GM19452 (cell line): Measurements from ENCODE around the gene GPR61.
A peak's percentile ranks its signal among the peaks of the same experiment; 100 is the strongest.

ENCODE experiments used
- ATAC-seq: cut with Tn5 transposase; IDR thresholded peaks from one replicate; pipeline ENCODE4 v1.9.1; 2021; ENCODE audit not compliant: unreplicated experiment

The GPR61 gene

DNA sequence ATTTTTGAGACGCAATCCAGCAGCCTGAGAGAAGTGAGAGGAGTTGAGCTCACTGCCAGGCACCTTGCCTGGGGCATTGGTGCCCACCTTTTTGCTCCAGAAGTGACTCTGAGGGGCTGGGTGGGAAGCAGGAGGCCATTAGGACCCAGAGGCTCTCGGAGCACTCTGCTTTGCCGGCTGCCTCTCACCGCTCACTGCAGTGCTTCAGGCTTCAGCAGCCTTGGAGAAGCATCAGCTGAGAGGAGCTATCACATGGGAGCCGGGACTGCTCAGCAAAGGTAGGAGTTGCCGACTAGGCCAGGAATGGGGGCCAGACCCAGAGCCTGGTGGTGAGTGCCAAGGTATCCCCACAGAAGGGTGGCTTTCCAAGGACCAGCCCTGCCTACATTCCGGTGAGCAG lies at the start of gene GPR61:
GPR61 (plus strand) TSS at position 197 of the 400 bp plus-strand sequence. CDS start 3,151 bp downstream, outside the sequence.
- no peak for ATAC-seq

DNA sequence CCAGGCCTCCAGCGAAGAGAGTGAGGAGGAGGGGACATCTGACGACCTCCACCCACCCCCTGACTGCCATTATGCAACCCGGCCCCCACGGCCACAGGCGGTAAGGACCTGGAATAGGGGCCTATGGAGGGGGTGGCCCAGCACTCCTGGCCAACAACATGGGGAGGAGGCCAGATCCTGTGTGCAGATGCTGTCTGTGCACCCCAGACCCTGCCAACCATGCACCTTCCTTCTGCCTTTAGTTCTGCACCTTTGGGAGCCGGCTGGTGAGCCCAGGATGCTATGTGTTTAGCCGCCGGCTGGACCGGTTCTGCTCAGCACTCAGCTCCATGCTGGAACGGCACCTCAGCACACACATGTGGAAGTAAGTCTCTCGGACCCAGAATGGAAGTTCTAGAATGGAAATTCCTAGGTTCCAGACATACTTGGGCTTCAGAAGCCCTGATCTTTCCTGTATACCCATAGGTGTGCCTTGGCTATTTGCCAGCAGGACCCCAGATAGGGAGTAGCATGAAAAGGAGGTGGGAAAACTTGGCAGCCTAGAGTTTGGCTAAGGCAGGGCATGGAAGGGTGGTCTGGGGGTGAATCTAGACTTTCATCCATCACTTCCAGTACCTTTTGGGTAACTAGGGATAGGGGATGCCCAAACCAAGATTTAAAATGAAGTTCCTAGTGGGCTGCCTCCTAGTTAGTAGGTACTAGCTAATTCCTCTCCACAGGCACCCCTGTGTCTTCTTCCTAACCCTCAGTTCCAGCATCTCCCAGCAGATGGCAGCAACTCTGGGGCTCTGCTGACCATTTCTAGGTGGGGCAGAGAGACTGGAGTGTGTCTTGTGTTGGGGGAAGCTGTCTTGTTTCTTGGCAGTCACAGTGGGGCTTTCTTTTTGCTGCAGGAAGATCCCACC lies 49.4 kb upstream of the GPR61 start:
- no peak for ATAC-seq

DNA sequence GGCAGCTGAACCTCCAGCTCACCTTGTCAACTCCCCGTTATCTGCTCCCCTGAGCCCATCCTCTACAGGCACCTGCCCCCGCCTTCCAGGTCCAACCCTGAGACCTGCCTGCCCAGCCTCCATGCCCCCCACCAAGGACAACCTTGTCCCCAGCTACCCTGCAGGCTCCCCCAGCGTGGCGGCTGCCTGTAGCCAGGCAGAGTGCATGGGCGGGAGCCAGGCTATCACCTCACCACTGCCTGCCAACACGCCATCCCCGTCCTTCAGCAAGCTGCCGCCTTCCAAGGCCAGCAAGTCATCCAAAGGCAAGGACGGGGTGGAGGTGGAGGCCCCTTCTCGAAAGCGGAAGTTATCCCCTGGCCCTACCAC lies 48.8 kb upstream of the GPR61 start:
- no peak for ATAC-seq

DNA sequence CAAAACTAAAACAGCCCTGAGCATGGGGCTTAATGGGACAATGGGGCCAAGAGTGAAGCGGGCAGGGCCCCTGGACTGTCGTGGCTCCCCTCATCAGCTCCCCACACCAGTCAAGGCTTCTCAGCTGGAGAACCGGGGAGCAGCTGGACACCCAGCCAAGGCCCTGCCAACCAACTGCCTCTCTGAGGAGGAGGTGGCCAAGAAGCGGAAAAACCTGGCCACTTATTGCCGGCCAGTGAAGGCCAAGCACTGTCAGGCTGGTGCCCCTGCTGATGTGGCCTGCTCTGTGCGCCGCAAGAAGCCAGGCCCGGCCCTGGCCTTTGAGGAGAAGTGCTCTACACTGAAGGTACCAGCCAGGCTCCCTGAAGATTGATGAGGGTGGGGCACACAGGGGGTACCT lies 48.3 kb upstream of the GPR61 start:
- no peak for ATAC-seq

- ATAC-seq, result no peak
These were observed 46.9 kb upstream of the GPR61 start for GRCh38 chr1:109492779-109493178.

- ATAC-seq, result no peak
These were observed 46.4 kb upstream of the GPR61 start for GRCh38 chr1:109493227-109493626.

- ATAC-seq, result peak; percentile 86
These were observed 45.7 kb upstream of the GPR61 start, which contains the start of gene CYB561D1 for GRCh38 chr1:109493805-109494539. Gene CYB561D1, plus strand, starts transcription at chr1:109494094. Its CDS starts 46 bp downstream, at chr1:109494140.

GRCh38 chr1:109495738-109496137 lies 43.9 kb upstream of the GPR61 start:
- no peak for ATAC-seq

- ATAC-seq, result no peak
These were observed 42.1 kb upstream of the GPR61 start for GRCh38 chr1:109497449-109498160.

- no peak for ATAC-seq
These were observed 41.4 kb upstream of the GPR61 start for GRCh38 chr1:109498161-109498801.

- no peak for ATAC-seq
These were observed 40.6 kb upstream of the GPR61 start for GRCh38 chr1:109499081-109499480.

DNA sequence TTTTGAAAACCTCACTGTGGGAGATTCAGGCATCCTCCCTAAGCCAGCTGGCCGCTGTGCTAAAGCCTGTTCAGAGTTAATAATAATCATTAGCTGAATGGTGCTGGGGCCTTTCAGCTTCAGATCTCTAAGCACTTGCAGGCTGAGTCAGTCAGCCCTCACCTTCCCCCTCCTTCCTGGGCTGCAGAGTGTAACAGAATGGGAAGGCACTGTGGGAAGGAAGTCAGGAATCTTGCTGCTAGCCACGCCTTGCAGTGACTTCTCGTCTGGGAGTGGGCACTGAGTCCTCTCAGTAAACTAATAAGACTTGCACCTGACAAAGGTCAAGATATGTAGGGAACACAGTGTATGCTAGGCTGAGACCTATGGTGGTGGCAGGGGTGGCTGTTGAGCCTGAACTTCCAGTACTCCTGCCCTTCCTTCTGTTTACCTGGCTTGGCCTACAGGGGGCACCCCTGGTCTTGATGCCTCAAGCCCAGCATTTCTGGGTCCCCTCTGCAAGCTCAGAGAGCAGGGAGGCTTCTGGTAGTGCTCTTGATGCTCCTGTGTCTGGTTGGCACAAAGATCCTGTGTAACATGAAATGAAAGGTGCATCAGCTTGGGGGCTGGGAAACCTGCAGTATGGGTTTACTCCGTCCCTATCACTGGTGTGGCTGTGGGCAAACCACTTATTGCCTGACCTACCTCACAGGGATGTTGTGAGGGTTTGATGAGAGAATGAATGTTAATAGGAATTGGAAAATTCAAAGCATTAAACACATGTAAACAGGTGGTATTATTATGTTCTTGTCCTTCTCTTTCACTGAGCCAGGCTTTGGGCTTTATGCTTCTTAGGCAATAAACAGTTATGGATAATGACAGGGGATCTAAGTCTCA lies 39.8 kb upstream of the GPR61 start:
- ATAC-seq, result no peak

- no peak for ATAC-seq
These were observed 38.7 kb upstream of the GPR61 start for GRCh38 chr1:109500941-109501381.

DNA sequence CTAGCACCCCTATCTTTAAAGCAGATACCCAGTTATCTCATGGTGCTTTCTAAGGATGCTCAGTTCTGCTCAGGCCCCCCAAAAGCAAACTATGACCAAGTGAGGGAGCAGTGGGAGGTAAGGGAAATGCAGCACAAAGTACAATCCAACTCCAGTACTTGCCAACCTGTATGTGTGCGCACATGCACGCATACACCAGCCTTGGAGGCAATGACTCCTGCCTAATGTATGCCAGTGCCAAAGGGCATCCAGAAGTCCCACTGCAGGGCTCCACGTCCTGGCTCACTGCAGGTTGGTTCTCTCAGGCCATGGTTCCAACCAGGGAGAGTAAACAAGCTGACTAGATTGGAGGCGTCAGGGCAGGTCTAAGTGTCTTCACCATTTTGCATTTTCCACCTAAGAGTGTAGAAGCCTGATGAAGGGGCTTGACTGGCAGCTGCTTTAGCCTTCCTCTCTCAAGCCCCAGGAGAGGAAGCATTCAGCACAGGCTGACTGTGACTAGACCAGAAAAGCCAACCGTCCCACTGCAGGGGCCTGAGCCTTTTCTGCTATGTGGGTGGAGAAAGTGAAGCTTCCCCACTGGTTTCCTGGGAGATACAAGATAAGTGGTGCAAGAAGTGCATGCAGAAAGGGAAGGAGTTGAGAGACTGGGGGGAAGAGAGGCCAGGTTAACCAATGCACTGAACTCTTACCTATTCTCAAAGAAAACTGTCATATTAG lies 37.9 kb upstream of the GPR61 start:
- no peak for ATAC-seq

GRCh38 chr1:109502364-109502851 lies 37.3 kb upstream of the GPR61 start:
- ATAC-seq, result no peak

DNA sequence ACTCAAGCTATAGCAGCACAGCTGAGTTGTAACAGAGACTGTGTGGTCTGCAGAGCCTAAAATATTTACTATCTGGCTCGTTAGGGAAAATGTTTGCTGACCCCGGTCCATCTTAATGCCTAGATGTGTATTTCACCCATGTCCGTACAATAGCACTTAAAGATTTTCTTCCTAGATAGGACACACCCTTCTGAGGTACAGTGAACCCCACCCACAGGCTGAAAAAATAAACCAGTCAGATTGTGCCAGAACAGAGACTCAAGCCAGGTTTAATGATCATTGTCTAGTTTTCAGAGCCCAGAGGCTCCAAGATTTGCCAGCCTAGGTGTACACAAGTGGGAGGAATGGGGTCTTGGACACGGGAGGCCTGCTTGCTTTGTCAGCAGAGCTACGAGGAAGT lies 35.7 kb upstream of the GPR61 start:
- no peak for ATAC-seq

DNA sequence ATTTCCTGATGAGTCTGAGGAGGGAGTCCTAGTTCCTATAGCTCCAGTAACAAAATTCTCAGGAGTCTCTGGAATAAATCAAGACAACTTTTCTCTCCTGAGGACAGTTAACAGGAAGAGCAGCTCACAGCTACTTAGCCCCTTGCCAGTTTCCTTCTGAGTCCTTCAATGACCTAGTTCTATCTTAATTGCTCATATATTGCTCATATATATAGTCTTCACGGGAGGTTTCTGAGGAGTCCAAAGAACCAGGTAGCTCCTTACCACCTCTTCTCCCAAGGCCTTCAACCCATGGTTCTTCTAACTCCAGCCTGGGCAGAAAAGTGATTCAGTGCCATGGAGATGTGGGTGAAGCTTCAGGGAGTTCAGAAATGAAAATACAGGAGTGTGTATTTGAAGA lies 34.7 kb upstream of the GPR61 start:
- ATAC-seq, result no peak

DNA sequence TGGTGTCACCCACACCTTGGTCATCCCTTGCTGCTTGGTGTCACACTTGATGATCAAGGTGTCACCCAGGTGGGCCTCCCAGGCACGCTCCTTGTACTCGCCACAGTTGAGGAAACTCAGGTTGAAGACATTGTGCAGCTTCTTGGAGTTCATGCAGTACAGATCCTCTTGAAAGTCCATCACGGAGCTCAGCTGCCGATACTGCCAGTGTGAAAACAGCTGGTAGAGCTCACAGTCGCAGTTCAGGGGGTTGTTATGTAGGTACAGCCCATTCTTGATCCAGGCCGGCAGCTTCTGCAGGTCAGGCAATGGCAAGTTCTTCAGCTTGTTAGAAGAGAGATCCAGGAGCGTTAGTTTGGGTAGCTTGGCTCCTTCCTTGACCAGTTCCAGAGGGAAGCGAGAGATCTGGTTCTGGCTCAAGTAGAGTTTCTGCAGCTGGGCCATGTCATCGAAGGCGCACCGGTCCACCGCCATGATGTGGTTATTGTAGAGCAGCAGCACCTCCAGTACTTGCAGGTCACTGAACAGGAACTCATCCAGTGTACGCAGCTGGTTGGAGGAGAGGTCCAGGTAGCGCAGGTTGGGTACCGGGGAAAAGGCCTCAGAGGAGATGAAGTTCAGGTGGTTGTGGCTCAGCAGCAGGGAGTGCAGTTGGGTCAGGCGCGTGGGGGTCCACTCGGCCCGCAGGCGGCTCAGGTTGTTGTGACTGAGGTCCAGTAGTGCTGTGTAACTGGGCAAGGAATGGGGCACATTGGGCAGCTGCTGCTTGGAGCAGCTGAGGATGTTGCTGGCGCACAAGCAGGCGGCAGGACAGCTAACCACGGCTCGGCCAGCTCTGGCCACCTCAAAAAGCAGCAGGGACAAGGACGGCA lies 31.4 kb upstream of the GPR61 start:
- no peak for ATAC-seq
